ENCODE data around the gene CACNB4. TPM values are rescaled to one million over a fixed set of nuclear protein-coding genes. Genes with fewer than 3 reads are reported as not detected.

CACNB4 gene
- total and polyA plus RNA-seq, 10 of the 15 experiments (the other 5 are each of a cell fraction or from before 2014, with no cell fraction given) = 2.0 to 21.6 (median 9.3) TPM

GRCh38 chr2:151919786-151920185 is 179.1 kb downstream of the CACNB4 start (continued):
- no peak for TF ChIP-seq CUX1 (IDR thresholded peaks at IDR 0.05; ENCODE audit: insufficient replicate concordance, low read depth, low read length)
- TF ChIP-seq SMARCA5 (IDR thresholded peaks at IDR 0.05) = no peak
- no peak for TF ChIP-seq SUZ12 (IDR thresholded peaks at IDR 0.05; ENCODE audit: unreplicated experiment)
- no peak for TF ChIP-seq MXI1 (IDR thresholded peaks at IDR 0.05; ENCODE audit: low read depth, low read length)
- no peak for TF ChIP-seq ATF3 (IDR thresholded peaks at IDR 0.05; ENCODE audit: borderline replicate concordance, extremely low read depth, low read depth, low read length)

GRCh38 chr2:151918308-151918707 is 180.5 kb downstream of the CACNB4 start:
- TF ChIP-seq MEF2B (IDR thresholded peaks at IDR 0.05; ENCODE audit: partially characterized antibody, poor library complexity, severe bottlenecking) (no peak), STAT1 (conservative IDR thresholded peaks at IDR 0.05) (no peak), NFYA (IDR thresholded peaks at IDR 0.05; ENCODE audit: borderline replicate concordance, low read depth, low read length) (no peak), RAD51 (IDR thresholded peaks at IDR 0.05) (no peak)
- CTCF ChIA-PET = no interaction called here
- H3K4me1 ChIP-seq (ENCODE audit: control insufficient read depth, insufficient read depth, low read length) = no peaks in the 10 kb centered on the region
- POLR2A ChIA-PET = no interaction called here
- in situ Hi-C loops (cut with MboI) (no loop called here), intact Hi-C loops (cut with micrococcal nuclease; ENCODE audit: unreplicated experiment) (no loop called here)
- no peaks in the 10 kb centered on the region; the same call in 2 of the 3 replicates for H3K9me3 ChIP-seq (replicated peaks; ENCODE audit: control insufficient read depth, insufficient read depth, low read length)
- ATAC-seq = no peak
- no peak overlapping the region for H3K4me3 ChIP-seq
- H3K27ac ChIP-seq (ENCODE audit: control insufficient read depth, insufficient read depth) = no peak overlapping the region
- SMC1A ChIA-PET (ENCODE audit: uncharacterized antibody, unreplicated experiment) = interaction anchor here (0.6 kb wide), 1 partner anchor 251 kb away, joined by 3 read pairs; no protein-coding TSS in a partner anchor
- no peaks in the 10 kb centered on the region for H3K27me3 ChIP-seq (replicated peaks in 1 of 2; ENCODE audit: control insufficient read depth in 2 of 2, insufficient read depth in 2 of 2, low read length in 1 of 2)
- no peak for DNase-seq (ENCODE audit: low read depth, low spot score)
- H4K20me1 ChIP-seq (ENCODE audit: control insufficient read depth, insufficient read depth) = no peaks in the 10 kb centered on the region
- no peak overlapping the region for H2AFZ ChIP-seq (ENCODE audit: control insufficient read depth, low read depth, low read length)
- no TSS peak for BruUV-seq (replicated peaks)
- 4% methylated on average over 2 of the region's 2 CpGs for WGBS (ENCODE audit: insufficient coverage, insufficient replicate concordance, low lambda C conversion rate, missing lambda C conversion rate)
- RAD21 ChIA-PET (ENCODE audit: unreplicated experiment) = no interaction called here
- peak; percentile 44 for FAIRE-seq
- H3K36me3 ChIP-seq (ENCODE audit: control insufficient read depth in 2 of 2, insufficient read depth in 2 of 2, low read length in 1 of 2) = no peaks in the 10 kb centered on the region
- no peaks in the 10 kb centered on the region for H3K79me2 ChIP-seq (ENCODE audit: control insufficient read depth, insufficient read depth, low read length)
- H3K9ac ChIP-seq (ENCODE audit: control insufficient read depth, insufficient read depth, low read length) = no peak overlapping the region
- H3K4me2 ChIP-seq (ENCODE audit: control insufficient read depth, insufficient read depth) = no peak overlapping the region
